Endothelial cell of umbilical vein (primary cell): ENCODE data around the gene CACNA1B. TPM values are rescaled to one million over a fixed set of nuclear protein-coding genes. Genes with fewer than 3 reads are reported as not detected.

ENCODE experiments used
- BruUV-seq: library from RNA; stranded (reverse); fragments of 400-500 nt; replicated peaks from 2 replicates; lab custom pipeline; 2021; lab: Mats Ljungman, UMichigan
- CTCF ChIA-PET: fragments of 300-600, 350-600 bp; sonication (Branson Sonifier 250); formaldehyde crosslinking; loops from one replicate; lab custom pipeline; 2021; ENCODE audit warnings: antibody characterized with exemption, inconsistent platforms; lab: Charles Lee
- POLR2A ChIA-PET: fragments of 300-600, 350-600 bp; sonication (Branson Sonifier 250); formaldehyde crosslinking; loops from one replicate; lab custom pipeline; 2021; ENCODE audit warnings: antibody characterized with exemption, inconsistent platforms; lab: Charles Lee
- DNase-seq: peaks from one replicate; pipeline ENCODE4 v3.0.0-alpha.2; 2011; ENCODE audit warnings: low read depth, low spot score
- FAIRE-seq: peaks from 2 replicates; lab custom pipeline; 2011; peaks lifted over from hg19 to GRCh38; lab: Jason Lieb, UNC
- H2AFZ ChIP-seq: 2 replicates; pipeline ENCODE4 v1.6.0; 2012; ENCODE audit warnings: low read depth, low read length, control low read depth, inconsistent platforms
- H3K27ac ChIP-seq: 2 replicates; pipeline ENCODE4 v1.5.1; 2011; ENCODE audit warnings: low read depth, mild to moderate bottlenecking, control low read depth, low read length, moderate library complexity; ENCODE audit not compliant: insufficient read depth
- H3K27me3 ChIP-seq, 2 experiments: 2 replicates each; pipeline versions ENCODE4 v1.6.0 to v1.6.1; 2011; ENCODE audit warnings: low read length in 2 of 2, mixed read lengths in 1 of 2; ENCODE audit not compliant: control insufficient read depth in 2 of 2, insufficient read depth in 2 of 2
- H3K36me3 ChIP-seq, 2 experiments: 2 replicates in 1 of 2; 3 replicates in 1 of 2; pipeline ENCODE4 v1.5.1; 2011; ENCODE audit warnings: low read length in 2 of 2, mild to moderate bottlenecking in 1 of 2, moderate library complexity in 1 of 2; ENCODE audit not compliant: control insufficient read depth in 2 of 2, insufficient read depth in 2 of 2; ENCODE audit errors: extremely low read depth in 1 of 2
- H3K4me1 ChIP-seq: 3 replicates; pipeline ENCODE4 v1.5.1; 2011; ENCODE audit warnings: mild to moderate bottlenecking, low read length; ENCODE audit not compliant: control insufficient read depth, insufficient read depth; ENCODE audit errors: extremely low read depth
- H3K4me2 ChIP-seq: 2 replicates; pipeline ENCODE4 v1.6.1; 2011; ENCODE audit warnings: low read length, control low read depth, mixed read lengths; ENCODE audit not compliant: insufficient read depth
- H3K4me3 ChIP-seq, 3 experiments: fragments of 200-600 bp in 1 of 3; sonication (generic), shearing (Covaris generic) in 1 of 3; replicated peaks in 1 of 3; 2 replicates each; pipeline ENCODE4 v1.5.1; 2011 to 2016; ENCODE audit warnings: control low read depth in 3 of 3, low read length in 3 of 3, mild to moderate bottlenecking in 2 of 3, inconsistent platforms in 1 of 3, low read depth in 1 of 3, moderate library complexity in 1 of 3; ENCODE audit not compliant: insufficient read depth in 1 of 3
- H3K79me2 ChIP-seq: 2 replicates; pipeline ENCODE4 v1.6.0; 2012; ENCODE audit warnings: low read length, inconsistent platforms; ENCODE audit not compliant: control insufficient read depth, insufficient read depth
- H3K9ac ChIP-seq: replicated peaks from 2 replicates; pipeline ENCODE3; 2011; ENCODE audit warnings: low read length, control low read depth; ENCODE audit not compliant: insufficient read depth; ENCODE audit errors: extremely low read depth
- H3K9me1 ChIP-seq: replicated peaks from 3 replicates; pipeline ENCODE4 v1.6.0; 2011; ENCODE audit warnings: mild to moderate bottlenecking, low read length; ENCODE audit not compliant: control insufficient read depth, insufficient read depth; ENCODE audit errors: extremely low read depth
- H3K9me3 ChIP-seq: replicated peaks from 2 replicates; pipeline ENCODE4 v1.5.1; 2012; ENCODE audit warnings: low read length, inconsistent platforms; ENCODE audit not compliant: control insufficient read depth, insufficient read depth
- H4K20me1 ChIP-seq: replicated peaks from 2 replicates; pipeline ENCODE3; 2011; ENCODE audit warnings: mild to moderate bottlenecking, low read length; ENCODE audit not compliant: control insufficient read depth, insufficient read depth; ENCODE audit errors: extremely low read depth
- EZH2 ChIP-seq: IDR thresholded peaks from 2 replicates; pipeline ENCODE4 v1.6.1; 2012; ENCODE audit warnings: borderline replicate concordance, low read depth, mild to moderate bottlenecking, moderate library complexity, low read length, inconsistent platforms; ENCODE audit not compliant: severe bottlenecking
- FOS ChIP-seq: IDR thresholded peaks from 2 replicates; pipeline ENCODE4 v1.6.1; 2011; ENCODE audit warnings: mild to moderate bottlenecking, low read length, moderate library complexity, borderline replicate concordance; ENCODE audit not compliant: insufficient read depth
- GATA2 ChIP-seq: IDR thresholded peaks from 2 replicates; pipeline ENCODE4 v1.7.0; 2011; ENCODE audit warnings: low read depth, mild to moderate bottlenecking, moderate library complexity, mixed read lengths, low read length; ENCODE audit not compliant: insufficient read length, insufficient read depth
- JUN ChIP-seq: IDR thresholded peaks from 2 replicates; pipeline ENCODE4 v1.6.1; 2011; ENCODE audit warnings: borderline replicate concordance, low read depth; ENCODE audit not compliant: insufficient read length, insufficient read depth
- MYC ChIP-seq: IDR thresholded peaks from one replicate; pipeline ENCODE4 v1.6.1; 2011; ENCODE audit warnings: mild to moderate bottlenecking, low read depth, low read length
- POLR2A ChIP-seq: IDR thresholded peaks from 2 replicates; pipeline ENCODE4 v1.6.1; 2012; ENCODE audit warnings: low read depth, mild to moderate bottlenecking, control low read depth, low read length
- POLR2AphosphoS5 ChIP-seq: IDR thresholded peaks from 2 replicates; pipeline ENCODE4 v1.6.1; 2012; ENCODE audit warnings: low read depth, mild to moderate bottlenecking, control low read depth, low read length, moderate library complexity; ENCODE audit not compliant: insufficient read depth
- dilution Hi-C: fragments of 300-500 bp; cut with MboI; formaldehyde crosslinking; loops from one replicate; pipeline ENCODE4 v1.15.0; 2019; ENCODE audit warnings: low sequenced_read_pairs; ENCODE audit not compliant: extremely low pct_ligation_motif_present
- intact Hi-C: fragments of 100-400 bp; cut with micrococcal nuclease; formaldehyde crosslinking; loops from one replicate; pipeline ENCODE4 v1.10.0; 2022
- polyA plus RNA-seq, 4 experiments: library from polyadenylated mRNA; depleted of rRNA in 3 of 4; stranded (reverse) in 3 of 4; unstranded in 1 of 4; fragments of >200 nt; gene quantifications; 2 replicates each; pipeline versions ENCODE4 v1.2.1 to v1.2.3, GENCODE V29; 2011 to 2012; ENCODE audit warnings: missing spikeins in 1 of 4
- total RNA-seq: library from RNA; stranded (reverse); gene quantifications from 2 replicates; pipeline ENCODE4 v1.2.3, GENCODE V29; 2021
- TF ChIP-seq, protein P1 (sequence below), 2 donors: IDR thresholded peaks; 1 replicate in 1 of 2; 2 replicates in 1 of 2; pipeline ENCODE4 v1.5.1; 2011; ENCODE audit warnings: low read length in 2 of 2, mild to moderate bottlenecking in 2 of 2, moderate library complexity in 2 of 2, control low read depth in 1 of 2, inconsistent platforms in 1 of 2, low read depth in 1 of 2; ENCODE audit not compliant: insufficient read depth in 1 of 2; ENCODE audit errors: extremely low read depth in 1 of 2
- TF ChIP-seq, protein P2 (sequence below): IDR thresholded peaks from 2 replicates; pipeline ENCODE4 v1.6.1; 2011; ENCODE audit not compliant: insufficient read depth, insufficient read length

Gene CACNA1B
- total and polyA plus RNA-seq, 2 donors (not counting 3 experiments of a cell fraction or from before 2014, with no cell fraction given) = 0.11 to 0.41 TPM

DNA sequence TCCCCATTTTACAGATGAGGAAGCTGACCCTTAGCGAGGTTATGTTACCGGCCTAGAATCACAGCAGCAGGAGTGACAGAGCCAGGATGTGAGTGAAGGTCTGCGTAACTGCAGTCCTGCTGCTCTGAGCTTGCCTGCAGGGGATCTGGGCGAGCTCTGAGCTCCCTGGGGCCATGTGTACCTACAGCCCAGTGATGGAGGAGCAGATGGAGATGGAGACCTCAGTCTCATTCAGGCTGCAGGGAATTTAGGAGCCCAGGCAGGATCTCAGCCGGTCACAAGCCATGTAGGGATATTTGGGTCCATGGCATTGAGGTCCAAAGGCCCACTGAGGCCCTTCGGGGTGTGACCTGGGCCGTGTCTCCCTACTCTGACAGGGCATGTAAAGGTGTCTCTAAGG is 170.6 kb downstream of the CACNA1B start:
- Histone ChIP-seq H3K27ac (no peak overlapping the region), H3K4me1 (no peaks in the 10 kb centered on the region), H3K4me3 (no peak overlapping the region), H3K9ac (no peak overlapping the region), H3K9me1 (no peaks in the 10 kb centered on the region), H3K4me2 (no peak overlapping the region), H2AFZ (no peak overlapping the region), H3K36me3 (no peaks in the 10 kb centered on the region), H4K20me1 (no peaks in the 10 kb centered on the region), H3K9me3 (no peaks in the 10 kb centered on the region), H3K27me3 (no peaks in the 10 kb centered on the region), H3K79me2 (no peaks in the 10 kb centered on the region)
- FAIRE-seq (no peak), DNase-seq (no peak)
- ChIA-PET CTCF (no interaction called here), POLR2A (no interaction called here)
- dilution Hi-C loops (no loop called here), intact Hi-C loops (no loop called here)
- BruUV-seq = no TSS peak
- TF ChIP-seq GATA2 (no peak), JUN (no peak), POLR2A (no peak), MYC (no peak), EZH2 (no peak), FOS (no peak), POLR2AphosphoS5 (no peak)
- TF ChIP-seq, protein P1, sequence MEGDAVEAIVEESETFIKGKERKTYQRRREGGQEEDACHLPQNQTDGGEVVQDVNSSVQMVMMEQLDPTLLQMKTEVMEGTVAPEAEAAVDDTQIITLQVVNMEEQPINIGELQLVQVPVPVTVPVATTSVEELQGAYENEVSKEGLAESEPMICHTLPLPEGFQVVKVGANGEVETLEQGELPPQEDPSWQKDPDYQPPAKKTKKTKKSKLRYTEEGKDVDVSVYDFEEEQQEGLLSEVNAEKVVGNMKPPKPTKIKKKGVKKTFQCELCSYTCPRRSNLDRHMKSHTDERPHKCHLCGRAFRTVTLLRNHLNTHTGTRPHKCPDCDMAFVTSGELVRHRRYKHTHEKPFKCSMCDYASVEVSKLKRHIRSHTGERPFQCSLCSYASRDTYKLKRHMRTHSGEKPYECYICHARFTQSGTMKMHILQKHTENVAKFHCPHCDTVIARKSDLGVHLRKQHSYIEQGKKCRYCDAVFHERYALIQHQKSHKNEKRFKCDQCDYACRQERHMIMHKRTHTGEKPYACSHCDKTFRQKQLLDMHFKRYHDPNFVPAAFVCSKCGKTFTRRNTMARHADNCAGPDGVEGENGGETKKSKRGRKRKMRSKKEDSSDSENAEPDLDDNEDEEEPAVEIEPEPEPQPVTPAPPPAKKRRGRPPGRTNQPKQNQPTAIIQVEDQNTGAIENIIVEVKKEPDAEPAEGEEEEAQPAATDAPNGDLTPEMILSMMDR (IDR thresholded peaks at IDR 0.05; ENCODE audit: extremely low read depth in 1 of 2, insufficient read depth in 1 of 2, low read depth in 1 of 2, low read length in 2 of 2) = no peak
- TF ChIP-seq, protein P2, sequence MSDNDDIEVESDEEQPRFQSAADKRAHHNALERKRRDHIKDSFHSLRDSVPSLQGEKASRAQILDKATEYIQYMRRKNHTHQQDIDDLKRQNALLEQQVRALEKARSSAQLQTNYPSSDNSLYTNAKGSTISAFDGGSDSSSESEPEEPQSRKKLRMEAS = no peak
